ENCODE results near the gene HMMR.

DNA sequence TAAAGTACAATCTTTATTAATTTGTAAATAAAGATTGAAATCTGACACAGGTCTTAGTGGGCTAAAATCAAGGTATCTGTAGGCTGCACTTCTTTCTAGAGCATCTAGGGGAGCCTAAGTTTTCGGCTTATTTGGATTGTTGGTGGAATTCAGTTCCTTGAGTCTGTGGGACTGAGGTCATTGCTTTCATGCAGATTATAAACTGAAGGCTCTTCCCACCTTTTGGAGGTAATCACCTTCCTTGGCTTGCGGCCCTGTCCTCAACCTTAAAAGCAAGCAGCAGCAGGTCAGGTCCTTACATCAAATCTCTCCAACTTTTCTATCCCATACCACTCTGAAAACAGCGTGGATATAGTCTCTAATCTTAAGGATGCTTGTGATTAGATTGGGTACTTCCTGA lies 70.8 kb downstream of the HMMR start:
- TF ChIP-seq, protein P1, sequence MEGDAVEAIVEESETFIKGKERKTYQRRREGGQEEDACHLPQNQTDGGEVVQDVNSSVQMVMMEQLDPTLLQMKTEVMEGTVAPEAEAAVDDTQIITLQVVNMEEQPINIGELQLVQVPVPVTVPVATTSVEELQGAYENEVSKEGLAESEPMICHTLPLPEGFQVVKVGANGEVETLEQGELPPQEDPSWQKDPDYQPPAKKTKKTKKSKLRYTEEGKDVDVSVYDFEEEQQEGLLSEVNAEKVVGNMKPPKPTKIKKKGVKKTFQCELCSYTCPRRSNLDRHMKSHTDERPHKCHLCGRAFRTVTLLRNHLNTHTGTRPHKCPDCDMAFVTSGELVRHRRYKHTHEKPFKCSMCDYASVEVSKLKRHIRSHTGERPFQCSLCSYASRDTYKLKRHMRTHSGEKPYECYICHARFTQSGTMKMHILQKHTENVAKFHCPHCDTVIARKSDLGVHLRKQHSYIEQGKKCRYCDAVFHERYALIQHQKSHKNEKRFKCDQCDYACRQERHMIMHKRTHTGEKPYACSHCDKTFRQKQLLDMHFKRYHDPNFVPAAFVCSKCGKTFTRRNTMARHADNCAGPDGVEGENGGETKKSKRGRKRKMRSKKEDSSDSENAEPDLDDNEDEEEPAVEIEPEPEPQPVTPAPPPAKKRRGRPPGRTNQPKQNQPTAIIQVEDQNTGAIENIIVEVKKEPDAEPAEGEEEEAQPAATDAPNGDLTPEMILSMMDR (IDR thresholded peaks at IDR 0.05; ENCODE audit: poor library complexity, severe bottlenecking) = no peak
- TF ChIP-seq TAF1 (IDR thresholded peaks at IDR 0.05; ENCODE audit: low read depth) (no peak), POLR2AphosphoS5 (IDR thresholded peaks at IDR 0.05) (no peak), MXI1 (conservative IDR thresholded peaks at IDR 0.05; ENCODE audit: poor library complexity, severe bottlenecking) (no peak), SMC3 (conservative IDR thresholded peaks at IDR 0.05; ENCODE audit: poor library complexity) (no peak), EZH2 (IDR thresholded peaks at IDR 0.05; ENCODE audit: borderline replicate concordance, insufficient read depth, low read length, poor library complexity, severe bottlenecking) (no peak)
- TF ChIP-seq, protein P2, sequence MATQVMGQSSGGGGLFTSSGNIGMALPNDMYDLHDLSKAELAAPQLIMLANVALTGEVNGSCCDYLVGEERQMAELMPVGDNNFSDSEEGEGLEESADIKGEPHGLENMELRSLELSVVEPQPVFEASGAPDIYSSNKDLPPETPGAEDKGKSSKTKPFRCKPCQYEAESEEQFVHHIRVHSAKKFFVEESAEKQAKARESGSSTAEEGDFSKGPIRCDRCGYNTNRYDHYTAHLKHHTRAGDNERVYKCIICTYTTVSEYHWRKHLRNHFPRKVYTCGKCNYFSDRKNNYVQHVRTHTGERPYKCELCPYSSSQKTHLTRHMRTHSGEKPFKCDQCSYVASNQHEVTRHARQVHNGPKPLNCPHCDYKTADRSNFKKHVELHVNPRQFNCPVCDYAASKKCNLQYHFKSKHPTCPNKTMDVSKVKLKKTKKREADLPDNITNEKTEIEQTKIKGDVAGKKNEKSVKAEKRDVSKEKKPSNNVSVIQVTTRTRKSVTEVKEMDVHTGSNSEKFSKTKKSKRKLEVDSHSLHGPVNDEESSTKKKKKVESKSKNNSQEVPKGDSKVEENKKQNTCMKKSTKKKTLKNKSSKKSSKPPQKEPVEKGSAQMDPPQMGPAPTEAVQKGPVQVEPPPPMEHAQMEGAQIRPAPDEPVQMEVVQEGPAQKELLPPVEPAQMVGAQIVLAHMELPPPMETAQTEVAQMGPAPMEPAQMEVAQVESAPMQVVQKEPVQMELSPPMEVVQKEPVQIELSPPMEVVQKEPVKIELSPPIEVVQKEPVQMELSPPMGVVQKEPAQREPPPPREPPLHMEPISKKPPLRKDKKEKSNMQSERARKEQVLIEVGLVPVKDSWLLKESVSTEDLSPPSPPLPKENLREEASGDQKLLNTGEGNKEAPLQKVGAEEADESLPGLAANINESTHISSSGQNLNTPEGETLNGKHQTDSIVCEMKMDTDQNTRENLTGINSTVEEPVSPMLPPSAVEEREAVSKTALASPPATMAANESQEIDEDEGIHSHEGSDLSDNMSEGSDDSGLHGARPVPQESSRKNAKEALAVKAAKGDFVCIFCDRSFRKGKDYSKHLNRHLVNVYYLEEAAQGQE (IDR thresholded peaks at IDR 0.05; ENCODE audit: borderline replicate concordance) = no peak
